GM10248 (cell line): Measurements from ENCODE around the gene CEP131.
A peak's percentile ranks its signal among the peaks of the same experiment; 100 is the strongest.
"Not testable (repeated sequence)": the region's sequence is repeated elsewhere in the genome, so short reads cannot be mapped to it uniquely, and the experiment has no call there.

ENCODE experiments used
- CTCF ChIA-PET: fragments of 300-600 bp; sonication (Branson Sonifier 250); formaldehyde crosslinking; extraction: SDS; loops from one replicate; lab custom pipeline; 2021; ENCODE audit warnings: antibody characterized with exemption; lab: Yijun Ruan, JAX
- POLR2A ChIA-PET: fragments of 350-650 bp; sonication (Branson Sonifier 250); formaldehyde crosslinking; extraction: SDS; loops from one replicate; lab custom pipeline; 2020; ENCODE audit warnings: antibody characterized with exemption; lab: Yijun Ruan, JAX
- DNase-seq: peaks from one replicate; pipeline ENCODE4 v3.0.0; 2012; ENCODE audit errors: extremely low spot score
- TF ChIP-seq, protein P1 (sequence below): IDR thresholded peaks from 2 replicates; pipeline ENCODE4 v1.5.1; 2012; ENCODE audit warnings: mild to moderate bottlenecking, low read depth; ENCODE audit errors: extremely low read depth, missing control alignments, control extremely low read depth

Gene CEP131

DNA sequence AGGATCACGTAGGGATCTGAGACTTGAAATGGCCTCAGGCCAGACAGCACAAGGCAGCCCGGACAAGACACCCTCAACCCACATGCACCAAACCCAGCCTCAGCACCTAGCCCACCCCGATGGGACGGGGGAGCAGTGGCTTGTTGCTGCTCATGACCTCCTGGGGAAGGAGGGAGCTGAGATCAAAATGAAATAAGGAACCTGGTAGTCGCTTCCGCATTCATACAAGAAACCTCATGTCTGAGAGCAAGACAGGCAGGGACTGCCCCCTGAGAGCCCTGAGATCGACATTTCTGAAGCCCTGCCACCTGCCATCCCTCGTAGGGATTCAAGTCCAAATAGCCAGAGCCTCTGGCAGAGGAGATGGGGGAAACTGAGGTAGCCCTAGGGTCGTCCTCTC lies 5.7 kb upstream of the CEP131 start:
- peak; percentile 57 for DNase-seq
- ChIA-PET CTCF (interaction anchor here (0.6 to 2.9 kb wide), 3 partner anchors 11 to 257 kb away, joined by 3 to 11 read pairs (median 4); partner anchors contain the start of genes NDUFAF8 and TEPSIN), POLR2A (no interaction called here)
- TF ChIP-seq, protein P1, sequence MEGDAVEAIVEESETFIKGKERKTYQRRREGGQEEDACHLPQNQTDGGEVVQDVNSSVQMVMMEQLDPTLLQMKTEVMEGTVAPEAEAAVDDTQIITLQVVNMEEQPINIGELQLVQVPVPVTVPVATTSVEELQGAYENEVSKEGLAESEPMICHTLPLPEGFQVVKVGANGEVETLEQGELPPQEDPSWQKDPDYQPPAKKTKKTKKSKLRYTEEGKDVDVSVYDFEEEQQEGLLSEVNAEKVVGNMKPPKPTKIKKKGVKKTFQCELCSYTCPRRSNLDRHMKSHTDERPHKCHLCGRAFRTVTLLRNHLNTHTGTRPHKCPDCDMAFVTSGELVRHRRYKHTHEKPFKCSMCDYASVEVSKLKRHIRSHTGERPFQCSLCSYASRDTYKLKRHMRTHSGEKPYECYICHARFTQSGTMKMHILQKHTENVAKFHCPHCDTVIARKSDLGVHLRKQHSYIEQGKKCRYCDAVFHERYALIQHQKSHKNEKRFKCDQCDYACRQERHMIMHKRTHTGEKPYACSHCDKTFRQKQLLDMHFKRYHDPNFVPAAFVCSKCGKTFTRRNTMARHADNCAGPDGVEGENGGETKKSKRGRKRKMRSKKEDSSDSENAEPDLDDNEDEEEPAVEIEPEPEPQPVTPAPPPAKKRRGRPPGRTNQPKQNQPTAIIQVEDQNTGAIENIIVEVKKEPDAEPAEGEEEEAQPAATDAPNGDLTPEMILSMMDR: no peak

GRCh38 chr17:81227630-81228029 lies 4.9 kb upstream of the CEP131 start:
- DNase-seq, POLR2A ChIA-PET, CTCF ChIA-PET: not testable (repeated sequence)

- TF ChIP-seq, protein P1: no peak
- CTCF ChIA-PET: interaction anchor here (2.0 kb wide), 1 partner anchor 15 kb away, joined by 5 read pairs; the partner anchor contains the start of genes NDUFAF8 and TEPSIN
- DNase-seq: no peak
- POLR2A ChIA-PET: no interaction called here
Measured at GRCh38 chr17:81223762-81224130, 981 bp upstream of the CEP131 start.

DNA sequence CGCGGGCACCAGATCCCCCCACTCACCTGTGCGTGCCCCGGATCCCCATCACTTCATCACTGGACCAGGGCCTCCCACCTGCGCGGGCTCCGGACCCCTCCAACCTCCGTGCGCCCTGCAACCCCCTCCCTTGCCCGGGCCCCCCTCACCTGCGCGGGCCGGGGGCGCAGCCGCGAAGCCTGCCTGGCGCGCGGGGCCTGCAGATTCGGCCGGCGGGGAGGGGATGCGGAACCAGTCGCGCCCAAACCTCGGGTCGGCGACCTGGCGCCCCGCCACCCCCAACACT lies 202 bp downstream of the CEP131 start:
- no peak for DNase-seq
- TF ChIP-seq, protein P1: no peak
- ChIA-PET POLR2A (interaction anchor here (0.5 to 1.3 kb wide), 4 partner anchors 16 to 1077 kb away, joined by 3 to 8 read pairs (median 4); partner anchors contain the start of genes ACTG1, NDUFAF8 and TEPSIN), CTCF (interaction anchor here (0.7 to 1.3 kb wide), 8 partner anchors 9 to 296 kb away, joined by 3 to 4 read pairs (median 3); partner anchors contain the start of genes NDUFAF8, SLC38A10 and TEPSIN)

- TF ChIP-seq, protein P1: no peak
- no peak for DNase-seq
- ChIA-PET CTCF (interaction anchor here (0.9 to 1.6 kb wide), 7 partner anchors 15 to 297 kb away, joined by 3 to 4 read pairs (median 3); partner anchors contain the start of genes NDUFAF8, SLC38A10 and TEPSIN), POLR2A (interaction anchor here (0.5 to 1.3 kb wide), 4 partner anchors 17 to 1076 kb away, joined by 3 to 8 read pairs (median 4); partner anchors contain the start of genes ACTG1, NDUFAF8 and TEPSIN)
Measured at GRCh38 chr17:81221842-81222619, 734 bp downstream of the CEP131 start.

DNA sequence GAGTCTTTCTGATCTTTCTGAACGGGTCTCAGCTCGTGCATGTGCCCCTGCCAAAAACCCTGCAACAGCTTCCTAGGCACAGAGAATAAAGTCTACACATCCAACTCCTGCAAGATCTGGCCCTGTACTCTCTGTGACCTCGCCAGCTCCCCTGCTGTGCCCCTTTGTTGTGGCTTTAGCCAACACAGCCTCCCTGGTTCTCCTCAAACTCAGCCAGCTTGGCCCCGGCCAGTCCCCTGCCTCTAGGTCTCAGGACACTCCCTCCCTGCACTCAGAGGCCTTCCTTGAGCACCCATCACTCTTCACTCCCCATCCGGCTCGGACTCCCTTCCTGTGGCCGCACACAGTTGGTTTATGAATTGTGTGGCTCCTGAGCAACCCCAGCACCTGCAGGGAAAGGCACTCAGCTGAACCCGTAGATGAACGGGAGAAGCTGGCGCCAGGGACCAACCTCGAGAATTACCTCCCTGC lies 1.4 kb downstream of the CEP131 start:
- ChIA-PET POLR2A (no interaction called here), CTCF (interaction anchor here (0.9 to 1.6 kb wide), 3 partner anchors 15 to 264 kb away, joined by 3 read pairs; no protein-coding TSS in a partner anchor)
- TF ChIP-seq, protein P1: no peak
- no peak for DNase-seq
